Sigmoid colon (tissue), 4 donors: ENCODE data around the gene CNTROB.

Experiments
- EP300 ChIP-seq, 4 donors: sonication (generic); formaldehyde crosslinking; IDR thresholded peaks; one replicate each; pipeline ENCODE4 v1.6.1; 2017; ENCODE audit warnings: antibody characterized with exemption in 4 of 4
- POLR2A ChIP-seq, 2 donors: fragments of 450-650 bp; IDR thresholded peaks; one replicate each; pipeline ENCODE4 v1.6.1; 2016; ENCODE audit warnings: antibody characterized with exemption in 2 of 2, mild to moderate bottlenecking in 2 of 2, moderate library complexity in 2 of 2
- POLR2AphosphoS5 ChIP-seq, 4 donors: sonication (generic); formaldehyde crosslinking; IDR thresholded peaks; one replicate each; pipeline ENCODE4 v1.6.1; 2017; ENCODE audit warnings: antibody characterized with exemption in 4 of 4
- TF ChIP-seq, protein P1 (sequence below), 4 experiments: fragments of 450-650 bp in 3 of 4; fragments of 200-600 bp in 1 of 4; IDR thresholded peaks; one replicate each; pipeline ENCODE4 v1.5.1; 2016 to 2019; ENCODE audit warnings: antibody characterized with exemption in 4 of 4, mild to moderate bottlenecking in 3 of 4, moderate library complexity in 2 of 4

DNA sequence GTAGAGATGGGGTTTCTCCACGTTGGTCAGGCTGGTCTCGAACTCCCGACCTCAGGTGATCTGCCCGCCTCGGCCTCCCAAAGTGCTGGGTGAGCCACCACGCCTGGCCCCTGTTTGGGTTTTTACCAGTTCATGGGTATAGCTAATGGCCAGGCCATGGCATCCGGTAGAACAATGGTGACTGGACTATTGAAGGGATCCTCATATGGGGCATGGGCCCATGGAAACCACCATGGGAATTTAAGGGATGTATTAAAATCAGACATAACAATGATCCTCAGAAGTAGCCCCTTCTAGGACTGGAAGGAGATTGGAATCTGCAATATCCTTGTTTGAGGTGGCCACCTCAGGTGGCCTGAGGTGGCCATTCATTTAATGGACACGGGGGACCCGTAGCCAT, 52.9 kb downstream of the CNTROB start:
- TF ChIP-seq POLR2A (IDR thresholded peaks at IDR 0.05) (no peak), EP300 (IDR thresholded peaks at IDR 0.05) (no peak), POLR2AphosphoS5 (IDR thresholded peaks at IDR 0.05) (no peak)
- TF ChIP-seq, protein P1, sequence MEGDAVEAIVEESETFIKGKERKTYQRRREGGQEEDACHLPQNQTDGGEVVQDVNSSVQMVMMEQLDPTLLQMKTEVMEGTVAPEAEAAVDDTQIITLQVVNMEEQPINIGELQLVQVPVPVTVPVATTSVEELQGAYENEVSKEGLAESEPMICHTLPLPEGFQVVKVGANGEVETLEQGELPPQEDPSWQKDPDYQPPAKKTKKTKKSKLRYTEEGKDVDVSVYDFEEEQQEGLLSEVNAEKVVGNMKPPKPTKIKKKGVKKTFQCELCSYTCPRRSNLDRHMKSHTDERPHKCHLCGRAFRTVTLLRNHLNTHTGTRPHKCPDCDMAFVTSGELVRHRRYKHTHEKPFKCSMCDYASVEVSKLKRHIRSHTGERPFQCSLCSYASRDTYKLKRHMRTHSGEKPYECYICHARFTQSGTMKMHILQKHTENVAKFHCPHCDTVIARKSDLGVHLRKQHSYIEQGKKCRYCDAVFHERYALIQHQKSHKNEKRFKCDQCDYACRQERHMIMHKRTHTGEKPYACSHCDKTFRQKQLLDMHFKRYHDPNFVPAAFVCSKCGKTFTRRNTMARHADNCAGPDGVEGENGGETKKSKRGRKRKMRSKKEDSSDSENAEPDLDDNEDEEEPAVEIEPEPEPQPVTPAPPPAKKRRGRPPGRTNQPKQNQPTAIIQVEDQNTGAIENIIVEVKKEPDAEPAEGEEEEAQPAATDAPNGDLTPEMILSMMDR (IDR thresholded peaks at IDR 0.05) = no peak
